Panc1 (cell line): ENCODE data around the gene MPPED2. TPM values are rescaled to one million over a fixed set of nuclear protein-coding genes. Genes with fewer than 3 reads are reported as not detected.

ENCODE experiments used
- ATAC-seq: fragments of 200-7000 bp; cut with Tn5 transposase; 2 replicates; pipeline ENCODE4 v1.9.1; 2020; ENCODE audit warnings: mild to moderate bottlenecking, moderate library complexity
- BruUV-seq: library from RNA; stranded (reverse); fragments of 400-500 nt; replicated peaks from 2 replicates; lab custom pipeline; 2021; lab: Mats Ljungman, UMichigan
- CTCF ChIA-PET: fragments of 300-600 bp; sonication (Branson Sonifier 250); formaldehyde crosslinking; loops from one replicate; lab custom pipeline; 2022; ENCODE audit warnings: antibody characterized with exemption; lab: Charles Lee
- POLR2A ChIA-PET: fragments of 300-600 bp; sonication (Branson Sonifier 250); formaldehyde crosslinking; loops from one replicate; lab custom pipeline; 2022; ENCODE audit warnings: antibody characterized with exemption; lab: Charles Lee
- DNase-seq: peaks from one replicate; pipeline ENCODE4 v3.0.0-alpha.2; 2010; ENCODE audit warnings: low read depth, low spot score
- H3K27ac ChIP-seq: 2 replicates; pipeline ENCODE4 v1.5.1; 2011; ENCODE audit warnings: mild to moderate bottlenecking, low read length, inconsistent platforms
- H3K27me3 ChIP-seq: fragments of 200-500 bp; sonication (Bioruptor generic); 2 replicates; pipeline ENCODE4 v1.6.0; 2014; ENCODE audit warnings: low read length, inconsistent platforms; ENCODE audit not compliant: control insufficient read depth, insufficient read depth
- H3K36me3 ChIP-seq: fragments of 200-500 bp; sonication (Bioruptor generic); 2 replicates; pipeline ENCODE4 v1.5.1; 2014; ENCODE audit warnings: inconsistent platforms, mild to moderate bottlenecking, low read length, moderate library complexity; ENCODE audit not compliant: control insufficient read depth, insufficient read depth
- H3K4me1 ChIP-seq: 2 replicates; pipeline ENCODE4 v1.5.1; 2011; ENCODE audit warnings: inconsistent platforms, mild to moderate bottlenecking, low read length, moderate library complexity; ENCODE audit not compliant: control insufficient read depth, insufficient read depth
- H3K4me3 ChIP-seq, 2 experiments: 2 replicates each; pipeline ENCODE4 v1.5.1; 2011 to 2012; ENCODE audit warnings: low read depth in 2 of 2, low read length in 2 of 2, mild to moderate bottlenecking in 2 of 2, inconsistent platforms in 1 of 2, moderate library complexity in 1 of 2
- H3K9me3 ChIP-seq: fragments of 200-500 bp; sonication (Bioruptor generic); 2 replicates; pipeline ENCODE4 v1.5.1; 2014; ENCODE audit warnings: low read depth, mild to moderate bottlenecking, inconsistent platforms, low read length, moderate library complexity; ENCODE audit not compliant: control insufficient read depth, insufficient read depth
- CTCF ChIP-seq: fragments of 450-650 bp; IDR thresholded peaks from 2 replicates; pipeline ENCODE4 v1.5.1; 2017; ENCODE audit warnings: mild to moderate bottlenecking
- POLR2AphosphoS5 ChIP-seq: IDR thresholded peaks from 2 replicates; pipeline ENCODE4 v1.6.1; 2012; ENCODE audit warnings: mild to moderate bottlenecking, low read depth, low read length, moderate library complexity
- REST ChIP-seq, 2 experiments: IDR thresholded peaks; 2 replicates each; pipeline ENCODE4 v1.6.1; 2011 to 2012; ENCODE audit warnings: low read depth in 2 of 2, control low read depth in 1 of 2, low read length in 1 of 2, mild to moderate bottlenecking in 1 of 2, moderate library complexity in 1 of 2; ENCODE audit not compliant: insufficient read depth in 1 of 2
- SIN3A ChIP-seq: IDR thresholded peaks from 2 replicates; pipeline ENCODE4 v1.6.1; 2012; ENCODE audit warnings: low read depth, mild to moderate bottlenecking, low read length, moderate library complexity, borderline replicate concordance; ENCODE audit not compliant: insufficient read depth
- TCF7L2 ChIP-seq: IDR thresholded peaks from 2 replicates; pipeline ENCODE4 v1.6.1; 2011; ENCODE audit warnings: mild to moderate bottlenecking, low read depth, low read length, inconsistent platforms
- in situ Hi-C: cut with HindIII; loops from 2 replicates; pipeline ENCODE4 v1.10.0; 2016; ENCODE audit warnings: low sequenced_read_pairs, low pct_unique_long_range_greater_than_20kb
- intact Hi-C: fragments of 100-400 bp; cut with micrococcal nuclease; formaldehyde crosslinking; loops from one replicate; pipeline ENCODE4 v1.10.0; 2022; ENCODE audit not compliant: unreplicated experiment
- total RNA-seq: library from RNA; stranded (reverse); gene quantifications from one replicate; pipeline ENCODE4 v1.2.1, GENCODE V29; 2021; ENCODE audit not compliant: unreplicated experiment

The MPPED2 gene
- total RNA-seq, 1 experiment from 2014 or later = not detected

- intact Hi-C loops = loop anchor here (10.0 kb wide), 1 partner anchor 251 kb away; no protein-coding TSS in a partner anchor
- CTCF ChIA-PET = no interaction called here
Observed at GRCh38 chr11:30595934-30596333, 9.8 kb upstream of the MPPED2 start.

GRCh38 chr11:30594646-30595411 is 8.7 kb upstream of the MPPED2 start:
- Histone ChIP-seq H3K9me3 (no peaks in the 10 kb centered on the region), H3K27me3 (no peaks in the 10 kb centered on the region), H3K4me1 (no peaks in the 10 kb centered on the region), H3K36me3 (no peaks in the 10 kb centered on the region), H3K4me3 (no peak overlapping the region), H3K27ac (no peak overlapping the region)
- ChIA-PET CTCF (no interaction called here), POLR2A (no interaction called here)
- no TSS peak for BruUV-seq
- DNase-seq = no peak
- in situ Hi-C loops = no loop called here
- TF ChIP-seq SIN3A (no peak), CTCF (no peak), POLR2AphosphoS5 (no peak), TCF7L2 (no peak), REST (IDR thresholded peaks at IDR 0.05; ENCODE audit: insufficient read depth in 1 of 2, low read depth in 2 of 2, low read length in 1 of 2) (no peak)
- intact Hi-C loops = loop anchor here (10.0 kb wide), 1 partner anchor 250 kb away; no protein-coding TSS in a partner anchor
- ATAC-seq = no peak

More at GRCh38 chr11:30595934-30596333, 9.8 kb upstream of the MPPED2 start:
- ATAC-seq = no peak
- Histone ChIP-seq H3K9me3 (no peaks in the 10 kb centered on the region), H3K4me1 (no peaks in the 10 kb centered on the region), H3K27me3 (no peaks in the 10 kb centered on the region), H3K27ac (no peak overlapping the region), H3K36me3 (no peaks in the 10 kb centered on the region), H3K4me3 (no peak overlapping the region)
- TF ChIP-seq TCF7L2 (no peak), POLR2AphosphoS5 (no peak), CTCF (no peak), REST (IDR thresholded peaks at IDR 0.05; ENCODE audit: insufficient read depth in 1 of 2, low read depth in 2 of 2, low read length in 1 of 2) (no peak), SIN3A (no peak)
- no TSS peak for BruUV-seq
- POLR2A ChIA-PET = no interaction called here
- no peak for DNase-seq
- in situ Hi-C loops = no loop called here
